SH-SY5Y (cell line): ENCODE measurements around the gene SMARCA5.

Experiments
- GATA2 ChIP-seq: IDR thresholded peaks from 2 replicates; pipeline ENCODE4 v1.6.1; 2011; ENCODE audit warnings: mild to moderate bottlenecking, low read depth, low read length
- GATA3 ChIP-seq: IDR thresholded peaks from 2 replicates; pipeline ENCODE4 v1.6.1; 2011; ENCODE audit warnings: low read depth, mild to moderate bottlenecking, low read length, moderate library complexity

SMARCA5 gene

GRCh38 chr4:143513314-143514168, at the start of gene SMARCA5:
Gene SMARCA5 (plus strand): TSS chr4:143513702. CDS start chr4:143513925, 223 bp downstream.
- peak; percentile 97 for TF ChIP-seq GATA2
- peak; percentile 59; the same call in 1 of the 2 replicates for TF ChIP-seq GATA3

- TF ChIP-seq GATA2 (no peak), GATA3 (no peak)
Measured at GRCh38 chr4:143473334-143474126, 40.0 kb upstream of the SMARCA5 start.

- TF ChIP-seq GATA3 (no peak), GATA2 (no peak)
Measured at GRCh38 chr4:143477487-143477886, 36.0 kb upstream of the SMARCA5 start.

GRCh38 chr4:143481361-143481760, 32.1 kb upstream of the SMARCA5 start:
- no peak for TF ChIP-seq GATA2
- TF ChIP-seq GATA3: no peak

- TF ChIP-seq GATA3: no peak
- no peak for TF ChIP-seq GATA2
Measured at GRCh38 chr4:143482840-143483239, 30.7 kb upstream of the SMARCA5 start.

GRCh38 chr4:143486314-143486713, 27.2 kb upstream of the SMARCA5 start:
- TF ChIP-seq GATA2 (no peak), GATA3 (no peak)

GRCh38 chr4:143488687-143489086, 24.8 kb upstream of the SMARCA5 start:
- no peak for TF ChIP-seq GATA3
- TF ChIP-seq GATA2: no peak

- TF ChIP-seq GATA3 (no peak), GATA2 (no peak)
Measured at GRCh38 chr4:143489106-143489505, 24.4 kb upstream of the SMARCA5 start.

- TF ChIP-seq GATA3 (no peak), GATA2 (no peak)
Measured at GRCh38 chr4:143498021-143498420, 15.5 kb upstream of the SMARCA5 start.

GRCh38 chr4:143502231-143502630, 11.3 kb upstream of the SMARCA5 start:
- TF ChIP-seq GATA2 (no peak), GATA3 (no peak)

GRCh38 chr4:143506031-143506430, 7.5 kb upstream of the SMARCA5 start:
- TF ChIP-seq GATA2 (no peak), GATA3 (no peak)

- TF ChIP-seq GATA2: no peak
- TF ChIP-seq GATA3: no peak
Measured at GRCh38 chr4:143511906-143512305, 1.6 kb upstream of the SMARCA5 start.

- TF ChIP-seq GATA2 (no peak), GATA3 (no peak)
Measured at GRCh38 chr4:143512978-143513313, 556 bp upstream of the SMARCA5 start.

- TF ChIP-seq GATA2 (no peak), GATA3 (no peak)
Measured at GRCh38 chr4:143514169-143514495, 630 bp downstream of the SMARCA5 start.

GRCh38 chr4:143514497-143514896, 995 bp downstream of the SMARCA5 start:
- TF ChIP-seq GATA2 (no peak), GATA3 (no peak)
